Placental pericyte (primary cell): ENCODE measurements around the gene IFNA7. TPM values are rescaled to one million over a fixed set of nuclear protein-coding genes. Genes with fewer than 3 reads are reported as not detected.

Experiments used
- small RNA-seq: library from RNA; depleted of rRNA; stranded (forward); fragments of <200 nt; gene quantifications from one replicate; pipeline ENCODE3, GENCODE V24; 2012; ENCODE audit warnings: low replicate concordance
- total RNA-seq: library from RNA; depleted of rRNA; stranded (reverse); fragments of >200 nt; gene quantifications from 2 replicates; pipeline ENCODE4 v1.2.3, GENCODE V29; 2012

The IFNA7 gene
- not detected in 2 replicates for total RNA-seq

GRCh38 chr9:21202105-21202504, at the start of gene IFNA7:
Gene IFNA7, minus strand, starts transcription at chr9:21202205. Its CDS starts 40 bp downstream, at chr9:21202165.

GRCh38 chr9:21239911-21240310, 37.9 kb upstream of the IFNA7 start, which contains the start of gene IFNA14:
Gene IFNA14, minus strand, starts transcription at chr9:21240005. Its CDS starts 70 bp downstream, at chr9:21239935.

GRCh38 chr9:21228122-21228521, 26.1 kb upstream of the IFNA7 start, which contains the start of gene IFNA17:
Gene IFNA17, minus strand, starts transcription at chr9:21228222. Its CDS starts 49 bp downstream, at chr9:21228173.

GRCh38 chr9:21217211-21217610, 15.2 kb upstream of the IFNA7 start, which contains the start of gene IFNA16:
Gene IFNA16, minus strand, starts transcription at chr9:21217311. Its CDS starts 6 bp downstream, at chr9:21217305.

GRCh38 chr9:21207043-21207442, 5.0 kb upstream of the IFNA7 start, which contains the start of gene IFNA10:
Gene IFNA10, minus strand, starts transcription at chr9:21207143. Its CDS starts 46 bp downstream, at chr9:21207097.

GRCh38 chr9:21187487-21187886, 14.5 kb downstream of the IFNA7 start, which contains the start of gene IFNA4:
Gene IFNA4, minus strand, starts transcription at chr9:21187587. Its CDS starts 56 bp downstream, at chr9:21187531.

GRCh38 chr9:21166560-21166959, 35.4 kb downstream of the IFNA7 start, which contains the start of gene IFNA21:
Gene IFNA21, minus strand, starts transcription at chr9:21166660. Its CDS starts 48 bp downstream, at chr9:21166612.

Small RNA genes lying within 50 kb of the gene (small RNA-seq; reads per million reads assigned to genes)
- gene RF00019: not detected

Other genes with a start within 250 kb of the IFNA7 start
- 1.8 and 5.6 TPM in 2 replicates for gene HACD4, start 170.6 kb downstream of the IFNA7 start, total RNA-seq
- gene IFNB1, start 124.3 kb downstream of the IFNA7 start, total RNA-seq: not detected in 2 replicates
- gene IFNW1, start 60.4 kb downstream of the IFNA7 start, total RNA-seq: not detected in 2 replicates
- not detected in 2 replicates for gene IFNA21, start 35.5 kb downstream of the IFNA7 start, total RNA-seq
- gene IFNA4, start 14.6 kb downstream of the IFNA7 start, total RNA-seq: not detected in 2 replicates
- gene IFNA10, start 4.9 kb upstream of the IFNA7 start, total RNA-seq: not detected in 2 replicates
- gene IFNA16, start 15.1 kb upstream of the IFNA7 start, total RNA-seq: not detected in 2 replicates
- not detected in 2 replicates for gene IFNA17, start 26.0 kb upstream of the IFNA7 start, total RNA-seq
- not detected in 2 replicates for gene IFNA14, start 37.8 kb upstream of the IFNA7 start, total RNA-seq
- gene IFNA5, start 103.1 kb upstream of the IFNA7 start, total RNA-seq: 0.14 TPM in 1 of 2 replicates, not detected in the other
- gene KLHL9, start 133.2 kb upstream of the IFNA7 start, total RNA-seq: 25.6 and 42.7 TPM in 2 replicates
- not detected in 2 replicates for gene IFNA6, start 148.7 kb upstream of the IFNA7 start, total RNA-seq
- gene IFNA13, start 165.9 kb upstream of the IFNA7 start, total RNA-seq: not detected in 2 replicates
- gene IFNA2, start 183.2 kb upstream of the IFNA7 start, total RNA-seq: not detected in 2 replicates
- gene IFNA8, start 206.9 kb upstream of the IFNA7 start, total RNA-seq: not detected in 2 replicates
- 0.14 TPM in 1 of 2 replicates, not detected in the other for gene IFNA1, start 238.2 kb upstream of the IFNA7 start, total RNA-seq